ENCODE results near the gene HECTD3. TPM values are rescaled to one million over a fixed set of nuclear protein-coding genes. Genes with fewer than 3 reads are reported as not detected.

The HECTD3 gene
- total RNA-seq: 10 to 100 TPM; 35.4 to 36.0 TPM
- polyA plus RNA-seq: 30.1 TPM

DNA sequence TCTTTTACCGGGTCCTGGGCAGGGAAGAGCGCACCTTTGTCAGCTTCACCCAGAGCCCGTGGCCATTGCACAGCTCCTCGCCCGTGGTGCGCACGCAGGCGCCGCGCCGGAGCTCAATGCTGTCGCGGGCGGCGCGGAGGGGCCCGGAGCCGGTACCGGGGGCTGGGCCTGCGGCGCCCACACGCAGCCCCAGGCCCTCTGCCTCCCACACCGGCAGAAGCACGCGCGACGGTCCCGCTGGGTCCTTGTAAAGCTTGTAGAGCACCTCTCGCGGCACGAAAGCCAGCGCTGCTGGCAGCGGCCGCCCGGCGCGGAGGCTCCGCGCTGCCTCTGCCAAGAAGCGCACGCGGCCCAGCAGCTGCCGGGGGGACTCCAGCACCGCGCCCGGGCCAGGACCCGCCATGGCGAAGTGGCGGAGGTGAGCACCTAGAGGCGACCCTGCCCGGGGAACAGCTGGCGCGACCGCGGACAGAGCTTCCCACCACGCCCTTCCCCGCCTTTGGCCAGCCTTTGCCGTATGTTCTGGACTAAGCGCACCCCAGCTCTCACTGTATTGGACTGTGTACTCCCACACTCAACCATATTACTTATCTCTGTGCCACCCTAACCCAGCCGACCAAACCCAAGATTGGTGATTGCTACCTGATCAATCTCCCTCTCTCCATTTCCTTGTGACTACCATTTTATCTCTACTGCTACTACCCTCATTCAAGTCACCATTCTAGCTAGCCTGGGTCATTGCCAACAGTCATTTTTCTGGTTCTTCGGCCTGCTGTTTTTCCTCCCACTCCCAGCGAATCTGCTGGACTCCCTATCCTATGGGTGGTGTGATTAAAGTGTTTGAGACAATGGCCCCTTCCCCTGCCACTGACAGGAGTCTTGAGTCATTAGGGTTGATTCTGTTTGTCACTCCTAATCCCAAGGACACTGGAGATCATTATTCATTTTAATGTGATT is at the start of gene HECTD3:
Gene HECTD3, minus strand, starts transcription at position 470 of the 957 bp plus-strand sequence. Its CDS starts 67 bp downstream, at position 403.
- Mint-ChIP-seq H3K9me3 (no peaks in the 10 kb centered on the region), H3K27ac (peak within 1 kb of the TSS; percentile 86 to 99 (median 98)), H3K4me1 (peaks cover 35 to 60% (median 55%) of the 10 kb centered on the region in 3 donors), H3K4me3 (peak within 1 kb of the TSS; percentile 91 to 98 (median 96)), H3K27me3 (no peaks in the 10 kb centered on the region), H3K36me3 (peaks cover 0 to 62% (median 13%) of the 10 kb centered on the region in 3 donors)
- Histone ChIP-seq H3K4me3 (ENCODE audit: low read length) (peak within 1 kb of the TSS; percentile 66), H3K27ac (ENCODE audit: low read depth, low read length) (peak within 1 kb of the TSS; percentile 74), H3K4me1 (ENCODE audit: insufficient read depth, low read length) (peaks cover 31% of the 10 kb centered on the region), H3K9me3 (ENCODE audit: low read length) (no peaks in the 10 kb centered on the region), H3K27me3 (ENCODE audit: insufficient read depth, low read length, poor library complexity, severe bottlenecking) (no peaks in the 10 kb centered on the region), H3K36me3 (ENCODE audit: insufficient read depth, low read length) (peaks cover 42% of the 10 kb centered on the region)
- POLR2A ChIA-PET: interaction anchor here (0.6 to 3.2 kb wide), 29 partner anchors 9 to 721 kb away, joined by 3 to 55 read pairs (median 4); partner anchors contain the start of genes BTBD19, CCDC163, EIF2B3 and MMACHC
- CTCF ChIA-PET: interaction anchor here (0.9 to 6.6 kb wide), 20 partner anchors 13 to 675 kb away, joined by 3 to 173 read pairs (median 5); partner anchors contain the start of genes BEST4, EIF2B3, GPBP1L1 and MUTYH
- peak; percentile 54 to 80 (median 64) for DNase-seq

DNA sequence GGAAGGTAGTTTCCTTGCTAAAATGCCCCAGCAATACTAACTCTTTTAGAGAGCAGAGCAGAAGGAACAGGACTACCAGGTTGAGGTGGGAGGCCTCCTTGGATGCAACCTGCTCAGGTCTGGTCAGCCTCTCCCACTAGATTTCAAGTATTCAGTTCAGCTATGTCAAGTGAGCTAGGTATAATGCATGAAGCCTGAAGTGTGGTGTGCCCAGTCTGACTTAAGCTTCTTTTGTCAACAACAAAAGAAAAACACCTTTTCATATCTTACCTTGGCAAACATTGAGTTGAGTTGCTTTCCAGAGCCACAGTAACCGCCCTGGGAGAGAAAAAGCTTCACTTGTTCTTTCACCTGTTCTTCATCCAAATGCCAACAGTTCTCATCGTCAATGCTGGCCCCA is 48.7 kb upstream of the HECTD3 start:
- H3K4me1 ChIP-seq (ENCODE audit: insufficient read depth, low read length): no peaks in the 10 kb centered on the region
- H3K9me3 ChIP-seq (ENCODE audit: low read length): no peaks in the 10 kb centered on the region
- POLR2A ChIA-PET: interaction anchor here (0.5 kb wide), 1 partner anchor 19 kb away, joined by 4 read pairs; no protein-coding TSS in a partner anchor
- Mint-ChIP-seq H3K36me3 (peaks cover 4 to 7% (median 6%) of the 10 kb centered on the region in 3 donors), H3K27ac (peak overlapping the region in 3 of 8 donors; percentile 45 to 54 (median 51)), H3K4me3 (no peak overlapping the region), H3K9me3 (no peaks in the 10 kb centered on the region), H3K27me3 (no peaks in the 10 kb centered on the region), H3K4me1 (no peaks in the 10 kb centered on the region)
- no peaks in the 10 kb centered on the region for H3K36me3 ChIP-seq (ENCODE audit: insufficient read depth, low read length)
- H3K27ac ChIP-seq (ENCODE audit: low read depth, low read length): no peak overlapping the region
- H3K4me3 ChIP-seq (ENCODE audit: low read length): no peak overlapping the region
- no peaks in the 10 kb centered on the region for H3K27me3 ChIP-seq (ENCODE audit: insufficient read depth, low read length, poor library complexity, severe bottlenecking)
- DNase-seq: no peak
- CTCF ChIA-PET: no interaction called here

DNA sequence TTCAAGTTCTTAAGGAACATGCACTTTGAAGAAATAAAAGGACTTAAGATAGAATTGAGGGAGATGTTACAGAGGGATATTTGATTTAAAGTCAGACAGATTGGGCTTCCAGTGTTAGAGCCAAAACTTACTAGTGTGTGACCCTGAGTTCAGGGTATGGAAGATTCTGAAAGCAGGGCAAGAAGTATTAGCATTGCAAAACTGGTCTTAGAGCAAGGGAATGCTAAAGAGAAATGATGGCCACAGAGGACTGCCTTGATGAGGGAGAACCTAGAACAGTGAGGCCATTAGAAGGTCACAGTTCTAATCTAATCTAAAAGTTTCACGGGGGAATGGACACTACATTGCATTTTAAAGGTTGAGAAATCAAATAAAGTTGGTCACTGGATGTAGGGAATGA is 46.4 kb upstream of the HECTD3 start:
- no peak overlapping the region for H3K4me3 ChIP-seq (ENCODE audit: low read length)
- H3K27me3 ChIP-seq (ENCODE audit: insufficient read depth, low read length, poor library complexity, severe bottlenecking): no peaks in the 10 kb centered on the region
- H3K36me3 ChIP-seq (ENCODE audit: insufficient read depth, low read length): no peaks in the 10 kb centered on the region
- Mint-ChIP-seq H3K36me3 (peaks cover 4 to 7% (median 6%) of the 10 kb centered on the region in 3 donors), H3K27ac (no peak overlapping the region), H3K4me1 (no peaks in the 10 kb centered on the region), H3K27me3 (peaks cover 0 to 2% of the 10 kb centered on the region in 2 donors), H3K4me3 (no peak overlapping the region), H3K9me3 (no peaks in the 10 kb centered on the region)
- H3K4me1 ChIP-seq (ENCODE audit: insufficient read depth, low read length): no peaks in the 10 kb centered on the region
- POLR2A ChIA-PET: no interaction called here
- no peak for DNase-seq
- H3K9me3 ChIP-seq (ENCODE audit: low read length): no peaks in the 10 kb centered on the region
- CTCF ChIA-PET: no interaction called here
- no peak overlapping the region for H3K27ac ChIP-seq (ENCODE audit: low read depth, low read length)

DNA sequence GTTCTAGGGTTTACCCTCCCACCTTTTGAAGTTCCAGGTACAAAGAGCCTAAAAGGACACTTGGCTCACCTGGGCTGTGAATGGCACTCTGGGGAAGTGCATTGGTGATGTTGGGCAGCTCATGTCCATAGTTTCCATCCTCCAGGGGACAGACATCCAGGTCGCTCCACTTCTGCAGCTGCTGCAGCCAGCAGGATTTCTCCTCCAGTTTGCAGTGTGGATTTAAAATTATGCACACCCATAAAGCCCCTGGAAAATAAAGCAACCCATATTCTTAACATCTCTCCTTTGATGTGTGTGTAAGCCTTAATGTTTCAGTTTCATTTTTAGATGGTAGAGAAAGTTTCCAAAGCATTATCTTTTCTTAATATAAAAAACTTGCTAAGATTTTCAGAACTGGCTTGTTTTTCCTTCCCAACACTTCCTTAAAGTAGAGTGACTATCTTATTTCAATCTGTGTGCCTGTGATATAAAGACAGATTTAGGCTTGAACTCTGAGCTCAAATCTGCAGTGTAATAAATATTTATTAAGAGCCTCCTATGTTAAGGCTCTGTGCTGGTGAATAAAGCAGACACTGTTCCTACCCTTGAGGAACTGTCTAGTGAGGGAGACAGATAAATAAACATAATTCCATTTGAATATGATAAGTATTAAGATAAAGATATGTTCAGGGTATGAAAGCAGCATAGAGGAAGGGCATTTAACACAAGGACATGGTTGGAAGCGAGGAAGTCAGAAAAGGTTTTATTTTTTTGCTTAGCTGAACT is 40.1 kb upstream of the HECTD3 start:
- peaks cover 12 to 21% (median 15%) of the 10 kb centered on the region in 3 donors for H3K4me1 Mint-ChIP-seq
- Histone ChIP-seq H3K27ac (ENCODE audit: low read depth, low read length) (peak overlapping the region; percentile 22), H3K4me1 (ENCODE audit: insufficient read depth, low read length) (peaks cover 14% of the 10 kb centered on the region), H3K27me3 (ENCODE audit: insufficient read depth, low read length, poor library complexity, severe bottlenecking) (no peaks in the 10 kb centered on the region), H3K36me3 (ENCODE audit: insufficient read depth, low read length) (no peaks in the 10 kb centered on the region), H3K9me3 (ENCODE audit: low read length) (no peaks in the 10 kb centered on the region), H3K4me3 (ENCODE audit: low read length) (peak overlapping the region; percentile 54)
- H3K27me3 Mint-ChIP-seq: peaks cover 0 to 2% of the 10 kb centered on the region in 2 donors
- DNase-seq: peak in 1 of 5 donors; percentile 30
- peak overlapping the region; percentile 28 to 86 (median 81) for H3K4me3 Mint-ChIP-seq
- H3K9me3 Mint-ChIP-seq: no peaks in the 10 kb centered on the region
- H3K36me3 Mint-ChIP-seq: peaks cover 2 to 10% (median 4%) of the 10 kb centered on the region in 3 donors
- ChIA-PET POLR2A (interaction anchor here (0.6 to 0.7 kb wide), 3 partner anchors 38 to 153 kb away, joined by 3 to 11 read pairs (median 3); no protein-coding TSS in a partner anchor), CTCF (interaction anchor here (1.5 to 1.8 kb wide), 3 partner anchors 17 to 40 kb away, joined by 3 to 7 read pairs (median 3); partner anchors contain the start of genes HECTD3 and UROD)
- peak overlapping the region; percentile 62 to 95 (median 87) for H3K27ac Mint-ChIP-seq

DNA sequence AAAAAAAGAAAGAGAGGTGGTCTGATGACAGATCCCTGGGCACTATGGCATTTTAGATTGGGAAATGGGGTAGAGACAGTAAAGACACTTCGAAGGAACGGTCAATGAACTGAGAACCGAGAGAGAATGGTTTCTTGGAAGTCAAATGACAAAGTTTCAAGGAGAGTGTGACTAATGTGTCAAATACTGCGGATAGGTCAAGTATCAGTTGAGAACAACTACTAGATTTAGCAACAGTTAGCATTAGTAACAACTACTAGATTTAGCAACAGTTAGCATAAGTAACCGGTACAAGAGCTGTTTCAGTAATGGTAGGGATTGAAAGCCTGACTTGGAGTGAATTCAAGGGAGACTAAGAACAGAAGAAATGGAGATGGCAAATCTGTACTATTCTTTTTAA is 35.9 kb upstream of the HECTD3 start:
- no peak overlapping the region for H3K27ac Mint-ChIP-seq
- no peak overlapping the region for H3K4me3 ChIP-seq (ENCODE audit: low read length)
- POLR2A ChIA-PET: no interaction called here
- H3K4me1 ChIP-seq (ENCODE audit: insufficient read depth, low read length): peaks cover 14% of the 10 kb centered on the region
- no peak overlapping the region for H3K4me3 Mint-ChIP-seq
- H3K27me3 ChIP-seq (ENCODE audit: insufficient read depth, low read length, poor library complexity, severe bottlenecking): no peaks in the 10 kb centered on the region
- no peak for DNase-seq
- H3K36me3 Mint-ChIP-seq: peaks cover 4 to 13% (median 7%) of the 10 kb centered on the region in 3 donors
- H3K4me1 Mint-ChIP-seq: peaks cover 12 to 21% (median 15%) of the 10 kb centered on the region in 3 donors
- H3K27me3 Mint-ChIP-seq: no peaks in the 10 kb centered on the region
- CTCF ChIA-PET: no interaction called here
- no peak overlapping the region for H3K27ac ChIP-seq (ENCODE audit: low read depth, low read length)
- H3K36me3 ChIP-seq (ENCODE audit: insufficient read depth, low read length): no peaks in the 10 kb centered on the region
- H3K9me3 ChIP-seq (ENCODE audit: low read length): no peaks in the 10 kb centered on the region
- no peaks in the 10 kb centered on the region for H3K9me3 Mint-ChIP-seq

DNA sequence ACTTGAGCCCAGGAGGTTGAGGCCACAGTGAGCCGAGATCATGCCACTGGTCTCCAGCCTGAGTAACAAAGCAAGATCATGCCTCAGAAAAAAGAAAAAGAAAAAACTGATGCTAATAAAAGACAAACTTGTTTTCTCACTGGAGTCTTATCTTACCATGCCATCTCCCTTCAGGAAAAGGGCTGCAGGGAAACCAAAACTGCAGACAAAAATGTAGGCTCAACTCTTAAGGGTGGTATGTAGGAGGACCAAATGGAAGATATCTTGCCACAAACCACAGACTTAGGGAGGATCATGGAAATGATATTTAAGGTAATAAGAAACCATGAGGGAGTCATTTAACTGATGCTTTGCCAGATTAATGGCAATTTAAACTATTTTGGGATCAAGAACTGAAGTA is 33.8 kb upstream of the HECTD3 start:
- Mint-ChIP-seq H3K9me3 (no peaks in the 10 kb centered on the region), H3K27ac (no peak overlapping the region), H3K4me3 (no peak overlapping the region), H3K4me1 (peaks cover 0 to 6% (median 0%) of the 10 kb centered on the region in 3 donors), H3K27me3 (no peaks in the 10 kb centered on the region), H3K36me3 (peaks cover 4 to 17% (median 7%) of the 10 kb centered on the region in 3 donors)
- Histone ChIP-seq H3K27me3 (ENCODE audit: insufficient read depth, low read length, poor library complexity, severe bottlenecking) (no peaks in the 10 kb centered on the region), H3K4me1 (ENCODE audit: insufficient read depth, low read length) (no peaks in the 10 kb centered on the region), H3K36me3 (ENCODE audit: insufficient read depth, low read length) (no peaks in the 10 kb centered on the region), H3K9me3 (ENCODE audit: low read length) (no peaks in the 10 kb centered on the region), H3K4me3 (ENCODE audit: low read length) (no peak overlapping the region), H3K27ac (ENCODE audit: low read depth, low read length) (no peak overlapping the region)
- ChIA-PET CTCF (no interaction called here), POLR2A (no interaction called here)
- no peak for DNase-seq

DNA sequence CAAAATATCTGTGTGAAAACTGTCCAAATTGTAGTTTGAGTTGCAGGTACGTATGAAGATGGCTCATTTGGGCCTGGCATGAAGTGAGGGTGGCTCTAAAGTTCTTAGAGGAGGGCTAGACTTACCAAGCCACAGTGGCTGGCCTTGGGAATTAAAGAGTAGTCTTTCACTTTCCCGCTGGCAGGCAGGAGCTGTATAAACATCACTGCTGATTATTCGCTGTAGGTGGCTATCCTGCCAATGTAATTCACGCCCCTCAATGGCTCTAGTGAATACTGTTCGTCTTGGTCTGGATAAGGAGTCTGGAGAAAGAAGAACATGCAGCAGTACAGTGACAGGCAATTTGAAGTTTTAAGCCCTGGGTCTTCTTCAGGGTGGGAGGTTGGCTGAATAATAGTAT is 32.0 kb upstream of the HECTD3 start:
- H3K36me3 ChIP-seq (ENCODE audit: insufficient read depth, low read length): no peaks in the 10 kb centered on the region
- Mint-ChIP-seq H3K27ac (no peak overlapping the region), H3K4me3 (no peak overlapping the region), H3K9me3 (no peaks in the 10 kb centered on the region), H3K27me3 (no peaks in the 10 kb centered on the region), H3K36me3 (peaks cover 0 to 23% (median 8%) of the 10 kb centered on the region in 3 donors), H3K4me1 (no peaks in the 10 kb centered on the region)
- ChIA-PET POLR2A (no interaction called here), CTCF (no interaction called here)
- no peaks in the 10 kb centered on the region for H3K4me1 ChIP-seq (ENCODE audit: insufficient read depth, low read length)
- H3K27me3 ChIP-seq (ENCODE audit: insufficient read depth, low read length, poor library complexity, severe bottlenecking): no peaks in the 10 kb centered on the region
- no peaks in the 10 kb centered on the region for H3K9me3 ChIP-seq (ENCODE audit: low read length)
- no peak overlapping the region for H3K27ac ChIP-seq (ENCODE audit: low read depth, low read length)
- no peak for DNase-seq
- no peak overlapping the region for H3K4me3 ChIP-seq (ENCODE audit: low read length)
